MM.1S (cell line): ENCODE measurements around the gene TBX4.

Experiments used
- DNase-seq: peaks from one replicate; pipeline ENCODE4 v3.0.0-alpha.2; 2015
- H2AFZ ChIP-seq: fragments of 300-600 bp; sonication (generic); 2 replicates; pipeline ENCODE4 v1.6.0; 2016; ENCODE audit warnings: antibody characterized with exemption, low read length
- H3F3A ChIP-seq: fragments of 300-600 bp; sonication (generic); 2 replicates; pipeline ENCODE4 v1.6.1; 2016; ENCODE audit warnings: mild to moderate bottlenecking, antibody characterized with exemption, low read length, moderate library complexity, mixed read lengths; ENCODE audit not compliant: insufficient read depth
- H3K27ac ChIP-seq: fragments of 300-600 bp; sonication (generic); 2 replicates; pipeline ENCODE4 v1.5.1; 2016; ENCODE audit warnings: mild to moderate bottlenecking, low read length
- H3K27me3 ChIP-seq: fragments of 300-600 bp; sonication (generic); replicated peaks from 2 replicates; pipeline ENCODE4 v1.6.0; 2016; ENCODE audit warnings: low read length; ENCODE audit not compliant: insufficient read depth
- H3K36me3 ChIP-seq: fragments of 300-600 bp; sonication (generic); replicated peaks from 2 replicates; pipeline ENCODE4 v1.6.1; 2016; ENCODE audit warnings: mild to moderate bottlenecking, low read length, mixed read lengths; ENCODE audit not compliant: insufficient read depth
- H3K4me1 ChIP-seq: fragments of 300-600 bp; sonication (generic); 2 replicates; pipeline ENCODE4 v1.6.1; 2016; ENCODE audit warnings: low read length, mixed read lengths
- H3K4me2 ChIP-seq: fragments of 300-600 bp; sonication (generic); 2 replicates; pipeline ENCODE4 v1.6.0; 2016; ENCODE audit warnings: low read depth, low read length
- H3K4me3 ChIP-seq: fragments of 300-600 bp; sonication (generic); 2 replicates; pipeline ENCODE4 v1.5.1; 2016; ENCODE audit warnings: low read length, mixed read lengths
- H3K79me2 ChIP-seq: fragments of 300-600 bp; sonication (generic); 2 replicates; pipeline ENCODE4 v1.6.1; 2016; ENCODE audit warnings: mixed run types, low read length, mixed read lengths
- H3K9ac ChIP-seq: fragments of 300-600 bp; sonication (generic); 2 replicates; pipeline ENCODE4 v1.6.1; 2016; ENCODE audit warnings: low read length, mixed read lengths
- H3K9me2 ChIP-seq: fragments of 300-600 bp; sonication (generic); replicated peaks from 2 replicates; pipeline ENCODE4 v1.6.1; 2016; ENCODE audit warnings: mild to moderate bottlenecking, low read length, mixed read lengths; ENCODE audit not compliant: insufficient read depth
- H3K9me3 ChIP-seq: fragments of 300-600 bp; sonication (generic); replicated peaks from 2 replicates; pipeline ENCODE4 v1.6.1; 2016; ENCODE audit warnings: mild to moderate bottlenecking, low read length, mixed read lengths; ENCODE audit not compliant: insufficient read depth
- H4K20me1 ChIP-seq: fragments of 300-600 bp; sonication (generic); 2 replicates; pipeline ENCODE4 v1.6.1; 2016; ENCODE audit warnings: mild to moderate bottlenecking, low read length, moderate library complexity, mixed read lengths; ENCODE audit not compliant: insufficient read depth
- EZH2 ChIP-seq: fragments of 300-600 bp; sonication (generic); optimal IDR thresholded peaks from 2 replicates; pipeline ENCODE3; 2017; ENCODE audit warnings: low read depth, mild to moderate bottlenecking, antibody characterized with exemption, low read length, mixed read lengths
- EZH2phosphoT487 ChIP-seq: fragments of 300-600 bp; sonication (generic); IDR thresholded peaks from 2 replicates; pipeline ENCODE4 v1.6.1; 2018; ENCODE audit warnings: antibody characterized with exemption, low read length
- TF ChIP-seq, protein P1 (sequence below): fragments of 300-600 bp; sonication (generic); IDR thresholded peaks from 2 replicates; pipeline ENCODE4 v1.5.1; 2016; ENCODE audit warnings: antibody characterized with exemption, low read length, mixed read lengths

Gene TBX4

DNA sequence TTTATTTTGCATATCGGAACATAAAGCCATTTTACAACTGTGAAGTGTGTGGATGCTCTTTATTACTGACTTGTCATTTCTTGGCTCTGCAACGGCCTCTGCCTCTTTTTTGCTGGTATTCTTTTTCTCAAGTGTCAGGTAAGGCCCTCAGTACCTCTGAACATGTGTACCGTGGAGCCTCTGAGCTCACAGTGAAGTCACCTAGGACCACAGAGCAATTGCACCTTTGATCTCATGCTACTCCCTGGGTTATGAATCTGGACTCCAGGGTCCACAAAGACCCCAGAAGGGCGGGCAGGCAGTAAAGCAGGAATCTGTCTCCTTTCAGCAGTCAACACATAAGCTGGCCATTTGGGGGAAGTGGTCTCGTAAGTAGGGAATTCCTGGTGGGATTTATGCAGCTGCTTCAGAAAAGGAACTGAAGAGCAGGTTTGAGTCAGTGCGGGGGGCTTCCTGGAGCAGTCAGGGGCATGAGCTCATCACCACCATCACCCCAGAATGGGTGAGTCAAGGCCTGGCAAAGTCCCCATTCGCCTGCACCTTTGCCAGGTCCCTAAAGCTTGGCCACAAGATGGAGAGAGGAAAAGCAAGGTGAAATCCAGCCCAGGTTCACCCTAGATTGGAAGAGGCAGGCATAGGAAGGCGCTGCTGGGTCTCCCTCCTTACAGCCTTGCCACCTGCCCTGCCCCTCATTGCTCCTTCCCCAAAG is 33.0 kb downstream of the TBX4 start:
- H3K4me1 ChIP-seq = no peaks in the 10 kb centered on the region
- H2AFZ ChIP-seq = no peak overlapping the region
- H3K9me2 ChIP-seq = no peaks in the 10 kb centered on the region
- H3K79me2 ChIP-seq = no peaks in the 10 kb centered on the region
- no peak overlapping the region for H3K27ac ChIP-seq
- no peaks in the 10 kb centered on the region for H3K36me3 ChIP-seq
- H3K4me2 ChIP-seq = no peak overlapping the region
- no peak for DNase-seq
- H3K27me3 ChIP-seq = no peaks in the 10 kb centered on the region
- no peaks in the 10 kb centered on the region for H3F3A ChIP-seq
- no peaks in the 10 kb centered on the region for H3K9me3 ChIP-seq
- H3K9ac ChIP-seq = no peak overlapping the region
- H4K20me1 ChIP-seq = no peaks in the 10 kb centered on the region
- no peak for TF ChIP-seq EZH2
- no peak for TF ChIP-seq EZH2phosphoT487
- TF ChIP-seq, protein P1, sequence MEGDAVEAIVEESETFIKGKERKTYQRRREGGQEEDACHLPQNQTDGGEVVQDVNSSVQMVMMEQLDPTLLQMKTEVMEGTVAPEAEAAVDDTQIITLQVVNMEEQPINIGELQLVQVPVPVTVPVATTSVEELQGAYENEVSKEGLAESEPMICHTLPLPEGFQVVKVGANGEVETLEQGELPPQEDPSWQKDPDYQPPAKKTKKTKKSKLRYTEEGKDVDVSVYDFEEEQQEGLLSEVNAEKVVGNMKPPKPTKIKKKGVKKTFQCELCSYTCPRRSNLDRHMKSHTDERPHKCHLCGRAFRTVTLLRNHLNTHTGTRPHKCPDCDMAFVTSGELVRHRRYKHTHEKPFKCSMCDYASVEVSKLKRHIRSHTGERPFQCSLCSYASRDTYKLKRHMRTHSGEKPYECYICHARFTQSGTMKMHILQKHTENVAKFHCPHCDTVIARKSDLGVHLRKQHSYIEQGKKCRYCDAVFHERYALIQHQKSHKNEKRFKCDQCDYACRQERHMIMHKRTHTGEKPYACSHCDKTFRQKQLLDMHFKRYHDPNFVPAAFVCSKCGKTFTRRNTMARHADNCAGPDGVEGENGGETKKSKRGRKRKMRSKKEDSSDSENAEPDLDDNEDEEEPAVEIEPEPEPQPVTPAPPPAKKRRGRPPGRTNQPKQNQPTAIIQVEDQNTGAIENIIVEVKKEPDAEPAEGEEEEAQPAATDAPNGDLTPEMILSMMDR = no peak
- H3K4me3 ChIP-seq = no peak overlapping the region

DNA sequence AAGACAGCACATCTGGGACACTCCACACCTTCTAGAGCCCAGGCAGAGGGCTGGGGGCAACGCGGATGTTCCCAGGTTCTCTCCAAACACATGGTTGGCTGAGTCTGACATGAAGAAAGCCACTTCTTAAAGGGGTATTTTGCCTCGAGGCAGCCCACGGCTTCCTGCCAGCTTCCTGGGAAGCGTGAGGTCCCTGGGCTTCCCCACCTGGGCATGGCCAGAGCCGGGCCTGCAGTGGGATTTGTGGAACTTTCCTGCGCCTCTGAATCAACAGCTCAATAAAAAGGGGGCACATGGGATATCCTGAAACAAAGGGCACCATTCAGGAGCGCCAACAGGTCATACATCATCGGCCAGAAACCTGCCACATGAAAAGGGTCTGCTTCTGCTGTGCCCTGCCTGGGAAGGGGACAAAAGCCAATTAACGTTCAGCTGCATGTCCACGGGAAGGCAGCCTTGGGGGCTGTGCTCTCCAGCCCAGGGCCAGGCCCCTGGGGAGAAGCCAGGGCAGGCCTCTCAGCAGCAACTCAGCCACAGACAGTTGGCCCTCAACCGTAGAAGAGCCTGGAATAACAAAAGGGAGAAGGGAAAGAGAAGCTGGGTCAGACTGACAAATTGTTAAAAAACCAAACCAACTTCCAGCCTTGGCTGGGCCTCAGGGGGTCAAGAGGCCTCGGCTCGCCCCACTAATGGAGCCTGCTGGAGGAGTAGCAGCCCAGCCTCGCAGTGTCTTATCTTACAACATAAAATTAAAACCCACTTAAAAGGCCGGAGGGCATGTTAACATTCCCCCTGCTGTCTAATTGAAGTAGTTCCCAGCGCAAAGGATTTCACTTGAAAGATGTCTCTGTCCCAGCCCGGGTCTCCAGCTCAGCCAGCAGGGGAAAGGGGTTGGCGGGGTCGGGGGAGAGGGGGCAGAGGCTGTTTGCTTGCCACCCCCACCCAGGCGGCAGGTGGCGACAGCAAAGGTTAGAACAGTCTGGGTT is 34.2 kb downstream of the TBX4 start:
- TF ChIP-seq EZH2 (no peak), EZH2phosphoT487 (no peak)
- TF ChIP-seq, protein P1 = no peak
- Histone ChIP-seq H3K4me1 (no peaks in the 10 kb centered on the region), H3K9me3 (no peaks in the 10 kb centered on the region), H2AFZ (0 out of 2 replicates have a peak overlapping the region, but pooled peaks have one; percentile 19), H4K20me1 (no peaks in the 10 kb centered on the region), H3K27ac (no peak overlapping the region), H3K4me2 (no peak overlapping the region), H3K79me2 (no peaks in the 10 kb centered on the region), H3K27me3 (no peaks in the 10 kb centered on the region), H3K9ac (no peak overlapping the region), H3K4me3 (no peak overlapping the region), H3K36me3 (no peaks in the 10 kb centered on the region), H3K9me2 (no peaks in the 10 kb centered on the region), H3F3A (no peaks in the 10 kb centered on the region)
- DNase-seq = no peak

DNA sequence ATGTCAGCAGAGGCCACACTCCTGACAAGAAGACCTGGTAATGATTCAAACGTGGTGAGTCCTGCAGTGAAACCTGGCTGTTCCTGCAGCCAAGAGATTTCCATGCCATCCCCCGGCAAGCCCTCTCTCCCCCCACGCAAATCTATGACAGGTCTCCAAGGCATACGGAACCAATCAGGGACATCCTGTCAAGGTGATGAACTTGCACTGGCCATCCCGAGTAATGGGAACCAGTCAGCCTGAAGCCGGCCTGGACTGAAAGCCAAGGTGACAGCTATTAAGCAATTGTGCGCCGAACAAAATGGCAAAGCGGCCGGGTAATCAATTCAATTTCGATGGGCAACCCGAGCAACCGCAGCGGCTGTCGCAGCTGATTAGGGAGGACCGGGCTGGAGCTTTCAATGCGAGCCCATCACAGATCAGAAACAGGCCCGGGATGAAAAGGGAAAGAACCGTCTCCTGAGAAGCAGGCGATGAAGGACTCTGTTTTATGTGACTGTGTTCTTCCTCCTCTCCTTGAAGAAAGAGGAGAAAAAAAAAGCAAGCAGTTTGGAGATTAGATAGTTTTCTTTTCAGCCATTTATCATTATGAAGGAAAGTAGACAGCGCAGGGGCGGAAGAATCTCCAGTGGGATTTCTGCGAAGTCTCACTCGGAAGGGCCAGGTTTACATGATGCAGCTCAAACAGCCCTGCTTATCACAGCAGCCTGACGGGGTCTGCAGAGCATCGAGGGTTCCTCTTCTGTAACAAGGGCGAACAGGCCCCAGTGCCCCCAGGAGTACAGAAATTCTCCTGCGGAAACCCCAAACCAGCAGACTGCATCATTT is 35.2 kb downstream of the TBX4 start:
- Histone ChIP-seq H3K4me1 (no peaks in the 10 kb centered on the region), H3K4me2 (no peak overlapping the region), H3K9me3 (no peaks in the 10 kb centered on the region), H3K9ac (no peak overlapping the region), H3K4me3 (no peak overlapping the region), H3K9me2 (no peaks in the 10 kb centered on the region), H3K79me2 (no peaks in the 10 kb centered on the region), H3K27me3 (no peaks in the 10 kb centered on the region), H2AFZ (no peak overlapping the region), H3F3A (no peaks in the 10 kb centered on the region), H3K27ac (no peak overlapping the region), H4K20me1 (no peaks in the 10 kb centered on the region), H3K36me3 (no peaks in the 10 kb centered on the region)
- no peak for TF ChIP-seq EZH2
- TF ChIP-seq, protein P1 = no peak
- no peak for TF ChIP-seq EZH2phosphoT487
- no peak for DNase-seq
